HCT116 (cell line): ENCODE results near the gene PLA1A. TPM values are rescaled to one million over a fixed set of nuclear protein-coding genes. Genes with fewer than 3 reads are reported as not detected.

ENCODE experiments used
- ATAC-seq: fragments of 200-7000 bp; cut with Tn5 transposase; 2 replicates; pipeline ENCODE4 v1.9.1; 2020; ENCODE audit warnings: mild to moderate bottlenecking, moderate library complexity
- BruUV-seq: library from RNA; stranded (reverse); fragments of 400-500 nt; replicated peaks from 2 replicates; lab custom pipeline; 2021; lab: Mats Ljungman, UMichigan
- CTCF ChIA-PET: fragments of 300-600 bp; sonication (Branson Sonifier 250); formaldehyde crosslinking; loops from one replicate; lab custom pipeline; 2021; ENCODE audit warnings: antibody characterized with exemption; lab: Charles Lee
- POLR2A ChIA-PET: fragments of 300-600, 350-600 bp; sonication (Branson Sonifier 250); formaldehyde crosslinking; loops from one replicate; lab custom pipeline; 2021; ENCODE audit warnings: antibody characterized with exemption; lab: Charles Lee
- RAD21 ChIA-PET, 2 experiments: fragments of 300-600 bp; sonication (Branson Sonifier 250); formaldehyde crosslinking; loops; one replicate each; lab custom pipeline; 2023; ENCODE audit warnings: low total read pairs in 2 of 2; ENCODE audit not compliant: uncharacterized antibody in 2 of 2, unreplicated experiment in 2 of 2, low non-redundant PET in 1 of 2; lab: Charles Lee
- DNase-seq: peaks from one replicate; pipeline ENCODE4 v3.0.0-alpha.2; 2010; ENCODE audit warnings: low read depth, low spot score
- H2AFZ ChIP-seq: fragments of 200-600 bp; shearing (Covaris generic), sonication (generic); 2 replicates; pipeline ENCODE4 v1.6.1; 2017; ENCODE audit warnings: low read depth, mixed run types, mixed read lengths, antibody characterized with exemption, low read length; ENCODE audit not compliant: poor library complexity, severe bottlenecking
- H3K27ac ChIP-seq: 2 replicates; pipeline ENCODE4 v1.5.1; 2012; ENCODE audit warnings: low read depth, low read length
- H3K27me3 ChIP-seq: fragments of 200-600 bp; sonication (generic); 2 replicates; pipeline ENCODE4 v1.6.1; 2016; ENCODE audit warnings: mixed run types, low read length, mixed read lengths; ENCODE audit not compliant: insufficient read depth
- H3K36me3 ChIP-seq, 2 experiments: fragments of 200-500 bp in 1 of 2; fragments of 200-600 bp in 1 of 2; sonication (Bioruptor generic) in 1 of 2; sonication (generic) in 1 of 2; 2 replicates each; pipeline versions ENCODE4 v1.5.1 to v1.6.1; 2014 to 2016; ENCODE audit warnings: low read length in 2 of 2, inconsistent platforms in 1 of 2, mixed read lengths in 1 of 2, mixed run types in 1 of 2; ENCODE audit not compliant: insufficient read depth in 2 of 2, control insufficient read depth in 1 of 2
- H3K4me1 ChIP-seq, 2 experiments: fragments of 200-600 bp in 1 of 2; sonication (generic) in 1 of 2; 2 replicates each; pipeline versions ENCODE4 v1.5.1 to v1.6.1; 2012 to 2017; ENCODE audit warnings: low read length in 2 of 2, inconsistent platforms in 1 of 2, mild to moderate bottlenecking in 1 of 2, mixed read lengths in 1 of 2, mixed run types in 1 of 2, moderate library complexity in 1 of 2; ENCODE audit not compliant: insufficient read depth in 2 of 2, control insufficient read depth in 1 of 2
- H3K4me2 ChIP-seq: fragments of 200-600 bp; sonication (generic); 2 replicates; pipeline ENCODE4 v1.6.1; 2017; ENCODE audit warnings: mixed run types, low read length, mixed read lengths
- H3K4me3 ChIP-seq, 2 experiments: fragments of 200-600 bp in 1 of 2; sonication (generic) in 1 of 2; replicated peaks in 1 of 2; 2 replicates each; pipeline ENCODE4 v1.5.1; 2011 to 2016; ENCODE audit warnings: low read length in 2 of 2, control low read depth in 1 of 2, low read depth in 1 of 2, mild to moderate bottlenecking in 1 of 2, mixed read lengths in 1 of 2, mixed run types in 1 of 2
- H3K79me2 ChIP-seq: fragments of 200-600 bp; sonication (generic); 2 replicates; pipeline ENCODE4 v1.6.1; 2017; ENCODE audit warnings: mild to moderate bottlenecking, mixed run types, low read length, moderate library complexity, mixed read lengths; ENCODE audit not compliant: insufficient read depth
- H3K9ac ChIP-seq: fragments of 200-600 bp; sonication (generic); 2 replicates; pipeline ENCODE4 v1.6.1; 2016; ENCODE audit warnings: low read length, mixed read lengths
- H3K9me2 ChIP-seq: fragments of 200-600 bp; sonication (generic), shearing (Covaris generic); 2 replicates; pipeline ENCODE4 v1.6.1; 2017; ENCODE audit warnings: mixed run types, mild to moderate bottlenecking, moderate library complexity; ENCODE audit not compliant: insufficient read depth
- H3K9me3 ChIP-seq, 2 experiments: fragments of 200-500 bp in 1 of 2; fragments of 200-600 bp in 1 of 2; sonication (Bioruptor generic) in 1 of 2; sonication (generic) in 1 of 2; 2 replicates each; pipeline ENCODE4 v1.6.1; 2014 to 2017; ENCODE audit warnings: low read length in 2 of 2, mixed read lengths in 2 of 2, inconsistent platforms in 1 of 2, low read depth in 1 of 2, mild to moderate bottlenecking in 1 of 2, mixed run types in 1 of 2, moderate library complexity in 1 of 2; ENCODE audit not compliant: control insufficient read depth in 1 of 2, insufficient read depth in 1 of 2
- H4K20me1 ChIP-seq: fragments of 200-600 bp; sonication (generic), shearing (Covaris generic); 2 replicates; pipeline ENCODE4 v1.6.1; 2017; ENCODE audit warnings: mixed run types, mild to moderate bottlenecking, moderate library complexity; ENCODE audit not compliant: insufficient read depth
- CBX3 ChIP-seq: IDR thresholded peaks from 2 replicates; pipeline ENCODE4 v1.6.1; 2012; ENCODE audit warnings: low read depth
- CEBPB ChIP-seq: IDR thresholded peaks from 2 replicates; pipeline ENCODE4 v1.6.1; 2012; ENCODE audit warnings: low read depth
- CTCF ChIP-seq, 3 experiments: fragments of 200-600 bp in 1 of 3; sonication (generic) in 1 of 3; IDR thresholded peaks in 2 of 3; conservative IDR thresholded peaks in 1 of 3; 2 replicates each; pipeline ENCODE4 v1.5.1; 2012 to 2017; ENCODE audit warnings: low read depth in 2 of 3, low read length in 2 of 3, antibody characterized with exemption in 1 of 3, borderline replicate concordance in 1 of 3, control low read depth in 1 of 3, mild to moderate bottlenecking in 1 of 3, mixed read lengths in 1 of 3, mixed run types in 1 of 3, moderate library complexity in 1 of 3; ENCODE audit not compliant: insufficient read depth in 1 of 3
- ELF1 ChIP-seq: IDR thresholded peaks from 2 replicates; pipeline ENCODE4 v1.6.1; 2012; ENCODE audit warnings: low read depth, borderline replicate concordance
- EZH2phosphoT487 ChIP-seq: fragments of 200-600 bp; IDR thresholded peaks from 2 replicates; pipeline ENCODE4 v1.6.1; 2018; ENCODE audit warnings: antibody characterized with exemption, borderline replicate concordance
- FOSL1 ChIP-seq: IDR thresholded peaks from 2 replicates; pipeline ENCODE4 v1.6.1; 2012; ENCODE audit warnings: low read depth
- JUND ChIP-seq: IDR thresholded peaks from 2 replicates; pipeline ENCODE4 v1.6.1; 2012
- POLR2A ChIP-seq: IDR thresholded peaks from 2 replicates; pipeline ENCODE4 v1.7.0; 2011; ENCODE audit warnings: borderline replicate concordance; ENCODE audit not compliant: insufficient read depth, insufficient read length; ENCODE audit errors: extremely low read depth
- POLR2AphosphoS5 ChIP-seq: IDR thresholded peaks from 2 replicates; pipeline ENCODE4 v1.6.1; 2011; ENCODE audit warnings: mild to moderate bottlenecking, low read depth, low read length, moderate library complexity
- RAD21 ChIP-seq: IDR thresholded peaks from 2 replicates; pipeline ENCODE4 v1.6.1; 2012; ENCODE audit warnings: low read depth, mild to moderate bottlenecking
- REST ChIP-seq: IDR thresholded peaks from 2 replicates; pipeline ENCODE4 v1.6.1; 2012; ENCODE audit warnings: low read depth
- SIN3A ChIP-seq: IDR thresholded peaks from 2 replicates; pipeline ENCODE4 v1.6.1; 2012; ENCODE audit warnings: low read depth
- SP1 ChIP-seq: IDR thresholded peaks from 2 replicates; pipeline ENCODE4 v1.6.1; 2012; ENCODE audit warnings: low read depth
- SRF ChIP-seq: IDR thresholded peaks from 2 replicates; pipeline ENCODE4 v1.6.1; 2012; ENCODE audit warnings: low read depth
- TCF7L2 ChIP-seq: IDR thresholded peaks from 2 replicates; pipeline ENCODE4 v1.7.0; 2011; ENCODE audit warnings: borderline replicate concordance, inconsistent platforms; ENCODE audit not compliant: insufficient read depth, insufficient read length; ENCODE audit errors: extremely low read depth
- YY1 ChIP-seq: IDR thresholded peaks from 2 replicates; pipeline ENCODE4 v1.6.1; 2011; ENCODE audit warnings: low read length, low read depth, moderate library complexity, mild to moderate bottlenecking; ENCODE audit not compliant: insufficient replicate concordance; ENCODE audit errors: extremely low read depth
- ZFX ChIP-seq: fragments of 450-650 bp; IDR thresholded peaks from 2 replicates; pipeline ENCODE4 v1.6.1; 2017
- ZNF274 ChIP-seq: fragments of 200-500 bp; sonication (Bioruptor generic); IDR thresholded peaks from 2 replicates; pipeline ENCODE4 v1.6.1; 2014; ENCODE audit warnings: mild to moderate bottlenecking, low read depth, low read length, inconsistent platforms
- intact Hi-C: fragments of 100-400 bp; cut with micrococcal nuclease; formaldehyde crosslinking; loops from 2 replicates; pipeline ENCODE4 v1.10.0; 2022
- total RNA-seq: library from RNA; stranded (reverse); gene quantifications from one replicate; pipeline ENCODE4 v1.2.1, GENCODE V29; 2021; ENCODE audit not compliant: unreplicated experiment

The PLA1A gene
- total RNA-seq, 1 experiment from 2014 or later: not detected

GRCh38 chr3:119665954-119666559 lies 68.4 kb downstream of the PLA1A start:
- intact Hi-C loops: no loop called here
- DNase-seq (no peak), ATAC-seq (no peak)
- Histone ChIP-seq H3K9me3 (no peaks in the 10 kb centered on the region), H3K4me1 (peaks cover 3 to 11% of the 10 kb centered on the region in 2 experiments; a peak in 2 of 4 replicates), H4K20me1 (no peaks in the 10 kb centered on the region), H3K27me3 (no peaks in the 10 kb centered on the region), H3K36me3 (peaks cover 0 to 10% of the 10 kb centered on the region in 2 experiments; a peak in 1 of 4 replicates), H3K9me2 (no peaks in the 10 kb centered on the region), H3K4me2 (no peak overlapping the region), H3K4me3 (no peak overlapping the region), H2AFZ (no peak overlapping the region), H3K9ac (no peak overlapping the region), H3K27ac (no peak overlapping the region), H3K79me2 (no peaks in the 10 kb centered on the region)
- RAD21 ChIA-PET: no interaction called here
- no TSS peak for BruUV-seq
- POLR2A ChIA-PET: no interaction called here
- CTCF ChIA-PET: no interaction called here
- no peak for TF ChIP-seq RAD21
- TF ChIP-seq ELF1: no peak
- no peak for TF ChIP-seq CBX3
- no peak for TF ChIP-seq TCF7L2
- no peak for TF ChIP-seq FOSL1
- TF ChIP-seq CEBPB: no peak
- no peak for TF ChIP-seq ZFX
- TF ChIP-seq JUND: no peak
- TF ChIP-seq REST: no peak
- no peak for TF ChIP-seq POLR2A
- TF ChIP-seq SRF: no peak
- TF ChIP-seq SP1: no peak
- TF ChIP-seq SIN3A: no peak
- no peak for TF ChIP-seq YY1
- TF ChIP-seq ZNF274: no peak
- no peak for TF ChIP-seq EZH2phosphoT487
- no peak for TF ChIP-seq POLR2AphosphoS5
- no peak for TF ChIP-seq CTCF (IDR thresholded peaks at IDR 0.05 in 2 of 3, conservative IDR thresholded peaks at IDR 0.05 in 1 of 3; ENCODE audit: borderline replicate concordance in 1 of 3, insufficient read depth in 1 of 3, low read depth in 2 of 3, low read length in 2 of 3)
